Measurements from ENCODE around the gene OLFML2A. TPM values are rescaled to one million over a fixed set of nuclear protein-coding genes. Genes with fewer than 3 reads are reported as not detected.

OLFML2A gene
- polyA plus RNA-seq, 1 donor from 2014 or later, result 0.15 TPM

DNA sequence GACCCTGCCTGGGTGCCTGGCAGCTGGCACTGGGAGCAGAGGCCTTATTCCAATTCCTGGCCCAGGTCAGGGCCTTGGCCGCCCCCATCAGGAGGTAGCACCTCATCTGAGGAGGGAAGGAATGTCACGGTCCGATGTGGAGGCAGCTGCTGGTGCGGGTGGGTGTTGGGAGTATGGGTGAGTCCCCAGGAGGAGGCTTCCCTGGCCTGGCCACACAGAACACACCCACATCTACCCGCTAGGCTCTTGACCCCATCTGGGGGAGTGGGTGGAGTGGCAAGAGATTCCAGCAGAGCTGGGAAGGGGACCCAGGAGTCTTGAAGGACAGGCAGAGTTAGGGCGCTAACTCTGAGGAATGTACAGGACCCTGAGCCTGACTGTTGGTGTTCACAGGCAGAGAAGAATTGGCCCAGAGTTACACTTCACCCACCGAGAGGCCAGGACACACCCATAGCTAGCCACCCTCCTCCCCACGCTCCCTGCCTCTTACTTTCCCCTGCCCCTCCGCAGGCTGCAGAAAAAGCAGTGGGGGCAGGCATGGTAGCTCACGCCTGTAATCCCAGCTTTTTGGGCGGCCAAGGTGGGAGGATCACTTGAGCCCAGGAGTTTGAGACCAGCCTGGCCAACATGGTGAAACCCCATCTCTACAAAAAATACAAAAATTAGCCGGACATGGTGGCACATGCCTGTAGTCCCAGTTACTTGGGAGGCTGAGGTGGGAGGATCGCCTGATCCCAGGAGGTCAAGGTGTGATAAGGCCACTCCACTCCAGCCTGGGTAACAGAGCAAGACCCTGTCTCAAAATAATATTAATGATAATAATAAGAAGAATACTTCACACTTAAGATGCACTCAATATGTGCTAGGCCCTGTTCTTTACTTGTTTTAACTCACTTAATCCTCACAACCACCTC is 6.0 kb downstream of the OLFML2A start:
- Histone ChIP-seq H3K27ac (ENCODE audit: low read length) (no peak overlapping the region), H3K36me3 (ENCODE audit: insufficient read depth, low read length) (no peaks in the 10 kb centered on the region), H2AFZ (ENCODE audit: low read depth, low read length) (no peak overlapping the region), H3K9me3 (ENCODE audit: low read length) (no peaks in the 10 kb centered on the region), H3F3A (ENCODE audit: insufficient read depth, low read length, poor library complexity, severe bottlenecking) (no peaks in the 10 kb centered on the region), H3K4me3 (ENCODE audit: low read length) (no peak overlapping the region), H3K9me2 (ENCODE audit: insufficient read depth, low read length) (no peaks in the 10 kb centered on the region), H4K20me1 (ENCODE audit: insufficient read depth) (no peaks in the 10 kb centered on the region), H3K27me3 (ENCODE audit: insufficient read depth, low read depth, low read length) (no peaks in the 10 kb centered on the region), H3K79me2 (replicated peaks; ENCODE audit: insufficient read depth, low read length) (no peaks in the 10 kb centered on the region), H3K4me2 (ENCODE audit: low read length) (no peak overlapping the region), H3K9ac (ENCODE audit: low read length) (no peak overlapping the region)
- TF ChIP-seq CTCF (IDR thresholded peaks at IDR 0.05; ENCODE audit: poor library complexity, severe bottlenecking), result no peak
- no peak for TF ChIP-seq EZH2 (IDR thresholded peaks at IDR 0.05; ENCODE audit: borderline replicate concordance, insufficient read depth, low read length, poor library complexity, severe bottlenecking)
- TF ChIP-seq SMC3 (conservative IDR thresholded peaks at IDR 0.05; ENCODE audit: poor library complexity), result no peak
- TF ChIP-seq MXI1 (conservative IDR thresholded peaks at IDR 0.05; ENCODE audit: poor library complexity, severe bottlenecking), result no peak
- TF ChIP-seq TAF1 (IDR thresholded peaks at IDR 0.05; ENCODE audit: low read depth), result no peak
- TF ChIP-seq RAD21 (conservative IDR thresholded peaks at IDR 0.05), result no peak
- no peak for TF ChIP-seq REST (IDR thresholded peaks at IDR 0.05; ENCODE audit: borderline replicate concordance)

DNA sequence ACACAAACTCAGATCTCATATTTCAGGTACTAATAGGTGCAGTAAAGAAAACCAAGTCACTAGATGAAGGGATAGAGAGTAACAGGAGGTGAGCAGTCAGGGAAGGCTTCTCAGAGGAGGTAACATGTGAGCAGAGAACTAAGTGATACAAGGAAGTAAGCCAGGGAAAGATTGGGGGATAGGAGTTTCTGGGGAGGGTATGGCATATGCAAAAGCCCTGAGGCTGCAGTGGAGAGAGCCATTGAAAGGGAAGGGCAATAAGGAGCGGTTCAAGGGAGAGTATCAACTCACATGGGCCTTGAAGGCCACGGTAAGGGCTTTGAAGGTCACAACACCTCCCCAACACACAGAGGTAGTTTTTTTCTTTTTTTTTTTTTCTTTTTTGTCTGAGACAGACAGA is 6.9 kb downstream of the OLFML2A start:
- no peaks in the 10 kb centered on the region for H3F3A ChIP-seq (ENCODE audit: insufficient read depth, low read length, poor library complexity, severe bottlenecking)
- no peaks in the 10 kb centered on the region for H3K36me3 ChIP-seq (ENCODE audit: insufficient read depth, low read length)
- H2AFZ ChIP-seq (ENCODE audit: low read depth, low read length), result no peak overlapping the region
- no peak overlapping the region for H3K27ac ChIP-seq (ENCODE audit: low read length)
- H3K9me3 ChIP-seq (ENCODE audit: low read length), result no peaks in the 10 kb centered on the region
- no peaks in the 10 kb centered on the region for H3K27me3 ChIP-seq (ENCODE audit: insufficient read depth, low read depth, low read length)
- H3K4me3 ChIP-seq (ENCODE audit: low read length), result no peak overlapping the region
- H3K79me2 ChIP-seq (replicated peaks; ENCODE audit: insufficient read depth, low read length), result no peaks in the 10 kb centered on the region
- TF ChIP-seq EZH2 (IDR thresholded peaks at IDR 0.05; ENCODE audit: borderline replicate concordance, insufficient read depth, low read length, poor library complexity, severe bottlenecking), result no peak
- no peak for TF ChIP-seq EP300 (conservative IDR thresholded peaks at IDR 0.05; ENCODE audit: poor library complexity, severe bottlenecking)
- TF ChIP-seq TAF1 (IDR thresholded peaks at IDR 0.05; ENCODE audit: low read depth), result no peak
- TF ChIP-seq MXI1 (conservative IDR thresholded peaks at IDR 0.05; ENCODE audit: poor library complexity, severe bottlenecking), result no peak
- no peak for TF ChIP-seq SMC3 (conservative IDR thresholded peaks at IDR 0.05; ENCODE audit: poor library complexity)
- TF ChIP-seq REST (IDR thresholded peaks at IDR 0.05; ENCODE audit: borderline replicate concordance), result no peak
- no peaks in the 10 kb centered on the region for H4K20me1 ChIP-seq (ENCODE audit: insufficient read depth)
- H3K4me2 ChIP-seq (ENCODE audit: low read length), result no peak overlapping the region
- H3K9ac ChIP-seq (ENCODE audit: low read length), result no peak overlapping the region
- H3K9me2 ChIP-seq (ENCODE audit: insufficient read depth, low read length), result no peaks in the 10 kb centered on the region

Data from neural cell (in vitro differentiated cells).